Panc1 (cell line): ENCODE data around the gene SSH3. TPM values are rescaled to one million over a fixed set of nuclear protein-coding genes. Genes with fewer than 3 reads are reported as not detected.

Source experiments
- ATAC-seq: fragments of 200-7000 bp; cut with Tn5 transposase; 2 replicates; pipeline ENCODE4 v1.9.1; 2020; ENCODE audit warnings: mild to moderate bottlenecking, moderate library complexity
- BruUV-seq: library from RNA; stranded (reverse); fragments of 400-500 nt; replicated peaks from 2 replicates; lab custom pipeline; 2021; lab: Mats Ljungman, UMichigan
- CTCF ChIA-PET: fragments of 300-600 bp; sonication (Branson Sonifier 250); formaldehyde crosslinking; loops from one replicate; lab custom pipeline; 2022; ENCODE audit warnings: antibody characterized with exemption; lab: Charles Lee
- POLR2A ChIA-PET: fragments of 300-600 bp; sonication (Branson Sonifier 250); formaldehyde crosslinking; loops from one replicate; lab custom pipeline; 2022; ENCODE audit warnings: antibody characterized with exemption; lab: Charles Lee
- DNase-seq: peaks from one replicate; pipeline ENCODE4 v3.0.0-alpha.2; 2010; ENCODE audit warnings: low read depth, low spot score
- H3K27ac ChIP-seq: 2 replicates; pipeline ENCODE4 v1.5.1; 2011; ENCODE audit warnings: mild to moderate bottlenecking, low read length, inconsistent platforms
- H3K27me3 ChIP-seq: fragments of 200-500 bp; sonication (Bioruptor generic); 2 replicates; pipeline ENCODE4 v1.6.0; 2014; ENCODE audit warnings: low read length, inconsistent platforms; ENCODE audit not compliant: control insufficient read depth, insufficient read depth
- H3K36me3 ChIP-seq: fragments of 200-500 bp; sonication (Bioruptor generic); 2 replicates; pipeline ENCODE4 v1.5.1; 2014; ENCODE audit warnings: inconsistent platforms, mild to moderate bottlenecking, low read length, moderate library complexity; ENCODE audit not compliant: control insufficient read depth, insufficient read depth
- H3K4me1 ChIP-seq: 2 replicates; pipeline ENCODE4 v1.5.1; 2011; ENCODE audit warnings: inconsistent platforms, mild to moderate bottlenecking, low read length, moderate library complexity; ENCODE audit not compliant: control insufficient read depth, insufficient read depth
- H3K4me3 ChIP-seq, 2 experiments: 2 replicates each; pipeline ENCODE4 v1.5.1; 2011 to 2012; ENCODE audit warnings: low read depth in 2 of 2, low read length in 2 of 2, mild to moderate bottlenecking in 2 of 2, inconsistent platforms in 1 of 2, moderate library complexity in 1 of 2
- H3K9me3 ChIP-seq: fragments of 200-500 bp; sonication (Bioruptor generic); 2 replicates; pipeline ENCODE4 v1.5.1; 2014; ENCODE audit warnings: low read depth, mild to moderate bottlenecking, inconsistent platforms, low read length, moderate library complexity; ENCODE audit not compliant: control insufficient read depth, insufficient read depth
- CTCF ChIP-seq: fragments of 450-650 bp; IDR thresholded peaks from 2 replicates; pipeline ENCODE4 v1.5.1; 2017; ENCODE audit warnings: mild to moderate bottlenecking
- POLR2AphosphoS5 ChIP-seq: IDR thresholded peaks from 2 replicates; pipeline ENCODE4 v1.6.1; 2012; ENCODE audit warnings: mild to moderate bottlenecking, low read depth, low read length, moderate library complexity
- REST ChIP-seq, 2 experiments: IDR thresholded peaks; 2 replicates each; pipeline ENCODE4 v1.6.1; 2011 to 2012; ENCODE audit warnings: low read depth in 2 of 2, control low read depth in 1 of 2, low read length in 1 of 2, mild to moderate bottlenecking in 1 of 2, moderate library complexity in 1 of 2; ENCODE audit not compliant: insufficient read depth in 1 of 2
- SIN3A ChIP-seq: IDR thresholded peaks from 2 replicates; pipeline ENCODE4 v1.6.1; 2012; ENCODE audit warnings: low read depth, mild to moderate bottlenecking, low read length, moderate library complexity, borderline replicate concordance; ENCODE audit not compliant: insufficient read depth
- TCF7L2 ChIP-seq: IDR thresholded peaks from 2 replicates; pipeline ENCODE4 v1.6.1; 2011; ENCODE audit warnings: mild to moderate bottlenecking, low read depth, low read length, inconsistent platforms
- in situ Hi-C: cut with HindIII; loops from 2 replicates; pipeline ENCODE4 v1.10.0; 2016; ENCODE audit warnings: low sequenced_read_pairs, low pct_unique_long_range_greater_than_20kb
- intact Hi-C: fragments of 100-400 bp; cut with micrococcal nuclease; formaldehyde crosslinking; loops from one replicate; pipeline ENCODE4 v1.10.0; 2022; ENCODE audit not compliant: unreplicated experiment
- total RNA-seq: library from RNA; stranded (reverse); gene quantifications from one replicate; pipeline ENCODE4 v1.2.1, GENCODE V29; 2021; ENCODE audit not compliant: unreplicated experiment

The SSH3 gene
- total RNA-seq, 1 experiment from 2014 or later, result 79.8 TPM

- POLR2A ChIA-PET, result interaction anchor here (0.8 kb wide), 1 partner anchor 76 kb away, joined by 3 read pairs; no protein-coding TSS in a partner anchor
- DNase-seq (no peak), ATAC-seq (no peak)
- CTCF ChIA-PET, result interaction anchor here (0.5 kb wide), 1 partner anchor 184 kb away, joined by 6 read pairs; no protein-coding TSS in a partner anchor
- Histone ChIP-seq H3K4me1 (peaks cover 48% of the 10 kb centered on the region), H3K9me3 (no peaks in the 10 kb centered on the region), H3K36me3 (no peaks in the 10 kb centered on the region; the same call in 1 of the 2 replicates), H3K4me3 (peak overlapping the region in 1 of 2 experiments; percentile 15; a peak in 1 of 4 replicates), H3K27me3 (no peaks in the 10 kb centered on the region), H3K27ac (peak overlapping the region; percentile 69)
- TF ChIP-seq SIN3A (no peak), POLR2AphosphoS5 (no peak), CTCF (no peak), TCF7L2 (peak; percentile 91), REST (IDR thresholded peaks at IDR 0.05; ENCODE audit: insufficient read depth in 1 of 2, low read depth in 2 of 2, low read length in 1 of 2) (no peak)
- intact Hi-C loops (no loop called here), in situ Hi-C loops (no loop called here)
- BruUV-seq, result no TSS peak
Measured at GRCh38 chr11:67270256-67271204, 32.8 kb upstream of the SSH3 start.

GRCh38 chr11:67271205-67271540 lies 32.2 kb upstream of the SSH3 start:
- no peak for TF ChIP-seq REST (IDR thresholded peaks at IDR 0.05; ENCODE audit: insufficient read depth in 1 of 2, low read depth in 2 of 2, low read length in 1 of 2)
- no peak for TF ChIP-seq POLR2AphosphoS5
- no peak for TF ChIP-seq CTCF
- no peak for TF ChIP-seq TCF7L2
- TF ChIP-seq SIN3A, result no peak
- no peaks in the 10 kb centered on the region; the same call in 1 of the 2 replicates for H3K36me3 ChIP-seq
- no peaks in the 10 kb centered on the region for H3K9me3 ChIP-seq
- DNase-seq (no peak), ATAC-seq (no peak)
- POLR2A ChIA-PET, result no interaction called here
- H3K27me3 ChIP-seq, result no peaks in the 10 kb centered on the region
- intact Hi-C loops (no loop called here), in situ Hi-C loops (no loop called here)
- CTCF ChIA-PET, result interaction anchor here (0.5 kb wide), 1 partner anchor 185 kb away, joined by 6 read pairs; no protein-coding TSS in a partner anchor
- BruUV-seq, result TSS peak; percentile 25
- no peak overlapping the region for H3K4me3 ChIP-seq
- no peak overlapping the region for H3K27ac ChIP-seq
- H3K4me1 ChIP-seq, result peaks cover 45% of the 10 kb centered on the region
